ENCODE data around the gene MEPCE.

DNA sequence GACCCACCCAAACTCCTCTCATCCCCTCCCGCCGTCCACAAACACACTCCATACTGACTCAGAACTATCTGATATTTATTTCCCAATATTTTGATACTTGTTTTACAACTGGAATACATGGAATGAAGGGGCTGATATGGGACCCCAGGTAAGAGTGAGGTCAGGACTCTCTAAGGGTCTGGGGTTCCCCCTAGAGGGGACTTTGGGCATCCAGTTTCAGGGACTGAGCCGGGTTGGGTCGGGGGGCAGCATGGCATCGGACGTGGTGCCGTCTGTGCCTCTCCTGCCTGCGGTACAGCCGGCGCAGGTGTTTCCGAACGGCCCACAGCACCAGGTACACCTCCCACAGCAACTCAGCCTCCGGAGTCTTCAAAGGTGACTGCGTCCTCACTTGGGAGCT, 26.9 kb downstream of the MEPCE start:
- TF ChIP-seq, protein P1, sequence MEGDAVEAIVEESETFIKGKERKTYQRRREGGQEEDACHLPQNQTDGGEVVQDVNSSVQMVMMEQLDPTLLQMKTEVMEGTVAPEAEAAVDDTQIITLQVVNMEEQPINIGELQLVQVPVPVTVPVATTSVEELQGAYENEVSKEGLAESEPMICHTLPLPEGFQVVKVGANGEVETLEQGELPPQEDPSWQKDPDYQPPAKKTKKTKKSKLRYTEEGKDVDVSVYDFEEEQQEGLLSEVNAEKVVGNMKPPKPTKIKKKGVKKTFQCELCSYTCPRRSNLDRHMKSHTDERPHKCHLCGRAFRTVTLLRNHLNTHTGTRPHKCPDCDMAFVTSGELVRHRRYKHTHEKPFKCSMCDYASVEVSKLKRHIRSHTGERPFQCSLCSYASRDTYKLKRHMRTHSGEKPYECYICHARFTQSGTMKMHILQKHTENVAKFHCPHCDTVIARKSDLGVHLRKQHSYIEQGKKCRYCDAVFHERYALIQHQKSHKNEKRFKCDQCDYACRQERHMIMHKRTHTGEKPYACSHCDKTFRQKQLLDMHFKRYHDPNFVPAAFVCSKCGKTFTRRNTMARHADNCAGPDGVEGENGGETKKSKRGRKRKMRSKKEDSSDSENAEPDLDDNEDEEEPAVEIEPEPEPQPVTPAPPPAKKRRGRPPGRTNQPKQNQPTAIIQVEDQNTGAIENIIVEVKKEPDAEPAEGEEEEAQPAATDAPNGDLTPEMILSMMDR (IDR thresholded peaks at IDR 0.05): no peak
- TF ChIP-seq POLR2A (IDR thresholded peaks at IDR 0.05) (no peak), EP300 (IDR thresholded peaks at IDR 0.05) (no peak), POLR2AphosphoS5 (IDR thresholded peaks at IDR 0.05) (no peak)

Measured in stomach (tissue), 4 donors.